Measurements from ENCODE around the gene BCR.

- TF ChIP-seq, protein P1, sequence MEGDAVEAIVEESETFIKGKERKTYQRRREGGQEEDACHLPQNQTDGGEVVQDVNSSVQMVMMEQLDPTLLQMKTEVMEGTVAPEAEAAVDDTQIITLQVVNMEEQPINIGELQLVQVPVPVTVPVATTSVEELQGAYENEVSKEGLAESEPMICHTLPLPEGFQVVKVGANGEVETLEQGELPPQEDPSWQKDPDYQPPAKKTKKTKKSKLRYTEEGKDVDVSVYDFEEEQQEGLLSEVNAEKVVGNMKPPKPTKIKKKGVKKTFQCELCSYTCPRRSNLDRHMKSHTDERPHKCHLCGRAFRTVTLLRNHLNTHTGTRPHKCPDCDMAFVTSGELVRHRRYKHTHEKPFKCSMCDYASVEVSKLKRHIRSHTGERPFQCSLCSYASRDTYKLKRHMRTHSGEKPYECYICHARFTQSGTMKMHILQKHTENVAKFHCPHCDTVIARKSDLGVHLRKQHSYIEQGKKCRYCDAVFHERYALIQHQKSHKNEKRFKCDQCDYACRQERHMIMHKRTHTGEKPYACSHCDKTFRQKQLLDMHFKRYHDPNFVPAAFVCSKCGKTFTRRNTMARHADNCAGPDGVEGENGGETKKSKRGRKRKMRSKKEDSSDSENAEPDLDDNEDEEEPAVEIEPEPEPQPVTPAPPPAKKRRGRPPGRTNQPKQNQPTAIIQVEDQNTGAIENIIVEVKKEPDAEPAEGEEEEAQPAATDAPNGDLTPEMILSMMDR (IDR thresholded peaks at IDR 0.05; ENCODE audit: insufficient read depth, low read length): no peak
- TF ChIP-seq GABPA (IDR thresholded peaks at IDR 0.05; ENCODE audit: low read depth): no peak
These were observed 22.5 kb upstream of the BCR start for GRCh38 chr22:23157560-23158515.
